Caco-2 (cell line): ENCODE data around the gene PSMD13. TPM values are rescaled to one million over a fixed set of nuclear protein-coding genes. Genes with fewer than 3 reads are reported as not detected.

Experiments
- BruUV-seq: library from RNA; stranded (reverse); fragments of 400-500 nt; replicated peaks from 2 replicates; lab custom pipeline; 2021; lab: Mats Ljungman, UMichigan
- CTCF ChIA-PET: fragments of 300-600 bp; sonication (Branson Sonifier 250); formaldehyde crosslinking; loops from one replicate; lab custom pipeline; 2022; ENCODE audit warnings: antibody characterized with exemption; lab: Charles Lee
- POLR2A ChIA-PET: fragments of 300-600 bp; sonication (Branson Sonifier 250); formaldehyde crosslinking; loops from one replicate; lab custom pipeline; 2022; ENCODE audit warnings: antibody characterized with exemption; lab: Charles Lee
- DNase-seq, 2 experiments: peaks; one replicate each; pipeline versions ENCODE4 v3.0.0 to v3.0.0-alpha.2; 2020 to 2022
- H3K27me3 ChIP-seq: replicated peaks from 2 replicates; pipeline ENCODE4 v1.6.0; 2011; ENCODE audit warnings: low read length; ENCODE audit not compliant: control insufficient read depth, insufficient read depth
- H3K36me3 ChIP-seq: 2 replicates; pipeline ENCODE4 v1.5.1; 2011; ENCODE audit warnings: low read length; ENCODE audit not compliant: control insufficient read depth, insufficient read depth
- H3K4me1 ChIP-seq: fragments of 250-450 bp; sonication (Bioruptor Pico); 2 replicates; pipeline ENCODE4 v1.5.1; 2020; ENCODE audit warnings: mild to moderate bottlenecking
- H3K4me3 ChIP-seq: 2 replicates; pipeline ENCODE4 v1.5.1; 2011; ENCODE audit warnings: low read depth, mild to moderate bottlenecking, control low read depth, low read length
- H3K9me3 ChIP-seq: fragments of 250-450 bp; sonication (Bioruptor Pico); 2 replicates; pipeline ENCODE4 v1.5.1; 2020; ENCODE audit warnings: mild to moderate bottlenecking, moderate library complexity
- H3K27ac Mint-ChIP-seq: one replicate; pipeline ENCODE4 v1.8.0; 2022; ENCODE audit warnings: mixed read lengths; ENCODE audit not compliant: unreplicated experiment
- H3K27me3 Mint-ChIP-seq: one replicate; pipeline ENCODE4 v1.8.0; 2022; ENCODE audit warnings: mixed read lengths; ENCODE audit not compliant: insufficient read depth, unreplicated experiment
- H3K36me3 Mint-ChIP-seq: one replicate; pipeline ENCODE4 v1.8.0; 2022; ENCODE audit warnings: mild to moderate bottlenecking, mixed read lengths; ENCODE audit not compliant: insufficient read depth, unreplicated experiment
- H3K4me1 Mint-ChIP-seq: one replicate; pipeline ENCODE4 v1.8.0; 2022; ENCODE audit warnings: low read depth, mixed read lengths; ENCODE audit not compliant: unreplicated experiment
- H3K4me3 Mint-ChIP-seq: one replicate; pipeline ENCODE4 v1.8.0; 2022; ENCODE audit warnings: mild to moderate bottlenecking, moderate library complexity, mixed read lengths; ENCODE audit not compliant: unreplicated experiment
- H3K9me3 Mint-ChIP-seq: one replicate; pipeline ENCODE4 v1.8.0; 2022; ENCODE audit warnings: mixed read lengths; ENCODE audit not compliant: unreplicated experiment
- CTCF ChIP-seq, 2 experiments: fragments of 200-600 bp in 1 of 2; IDR thresholded peaks; 1 replicate in 1 of 2; 2 replicates in 1 of 2; pipeline versions ENCODE4 v1.5.1 to v1.8.0; 2011 to 2022; ENCODE audit warnings: antibody characterized with exemption in 1 of 2, control low read depth in 1 of 2, inconsistent platforms in 1 of 2, low read depth in 1 of 2, low read length in 1 of 2, mild to moderate bottlenecking in 1 of 2, moderate library complexity in 1 of 2; ENCODE audit not compliant: insufficient read depth in 1 of 2, severe bottlenecking in 1 of 2, unreplicated experiment in 1 of 2
- intact Hi-C: fragments of 100-400 bp; cut with micrococcal nuclease; formaldehyde crosslinking; loops from one replicate; pipeline ENCODE4 v1.10.0; 2022; ENCODE audit not compliant: unreplicated experiment
- total RNA-seq: library from RNA; stranded (reverse); gene quantifications from 2 replicates; pipeline ENCODE4 v1.2.3, GENCODE V29; 2022

Gene PSMD13
- total RNA-seq, 1 experiment from 2014 or later = 172 TPM

DNA sequence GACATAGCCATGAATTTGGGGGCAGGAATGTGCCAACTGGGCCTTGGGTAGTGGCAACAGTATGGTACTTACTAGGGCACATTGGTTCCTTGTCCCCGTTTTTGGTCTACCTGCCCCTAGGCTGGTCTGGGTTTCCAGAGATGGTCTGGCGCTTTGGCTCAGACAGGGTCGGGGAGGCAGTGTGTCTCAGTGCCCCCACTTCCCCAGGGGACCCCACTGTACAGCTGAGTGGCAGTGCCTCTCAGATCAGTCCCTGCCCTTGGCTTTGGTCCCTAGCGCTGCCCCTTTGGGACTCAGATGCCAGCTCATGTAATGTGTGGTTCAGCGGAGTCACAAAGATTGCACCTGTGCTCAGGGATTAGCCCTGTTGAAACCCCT is 26.0 kb upstream of the PSMD13 start:
- Mint-ChIP-seq H3K27ac (peak overlapping the region; percentile 99), H3K4me1 (peaks cover 13% of the 10 kb centered on the region), H3K4me3 (peak overlapping the region; percentile 92), H3K36me3 (peaks cover 82% of the 10 kb centered on the region), H3K27me3 (no peaks in the 10 kb centered on the region), H3K9me3 (no peaks in the 10 kb centered on the region)
- Histone ChIP-seq H3K36me3 (peaks cover 11% of the 10 kb centered on the region), H3K4me3 (no peak overlapping the region), H3K9me3 (no peaks in the 10 kb centered on the region), H3K4me1 (peaks cover 24% of the 10 kb centered on the region), H3K27me3 (no peaks in the 10 kb centered on the region)
- BruUV-seq = no TSS peak
- TF ChIP-seq CTCF (IDR thresholded peaks at IDR 0.05; ENCODE audit: insufficient read depth in 1 of 2, low read depth in 1 of 2, low read length in 1 of 2, severe bottlenecking in 1 of 2, unreplicated experiment in 1 of 2) = no peak
- CTCF ChIA-PET = no interaction called here
- DNase-seq = no peak
- POLR2A ChIA-PET = no interaction called here
- intact Hi-C loops = no loop called here

- TF ChIP-seq CTCF (IDR thresholded peaks at IDR 0.05; ENCODE audit: insufficient read depth in 1 of 2, low read depth in 1 of 2, low read length in 1 of 2, severe bottlenecking in 1 of 2, unreplicated experiment in 1 of 2) = no peak
- no peak overlapping the region for H3K4me3 Mint-ChIP-seq
- Histone ChIP-seq H3K4me3 (no peak overlapping the region), H3K36me3 (peaks cover 11% of the 10 kb centered on the region), H3K27me3 (no peaks in the 10 kb centered on the region), H3K9me3 (no peaks in the 10 kb centered on the region), H3K4me1 (peaks cover 25% of the 10 kb centered on the region)
- no peak overlapping the region for H3K27ac Mint-ChIP-seq
- no peaks in the 10 kb centered on the region for H3K27me3 Mint-ChIP-seq
- no peak for DNase-seq
- H3K9me3 Mint-ChIP-seq = no peaks in the 10 kb centered on the region
- ChIA-PET CTCF (no interaction called here), POLR2A (no interaction called here)
- peaks cover 13% of the 10 kb centered on the region for H3K4me1 Mint-ChIP-seq
- BruUV-seq = no TSS peak
- intact Hi-C loops = no loop called here
- H3K36me3 Mint-ChIP-seq = peaks cover 82% of the 10 kb centered on the region
These were observed 25.5 kb upstream of the PSMD13 start for GRCh38 chr11:211295-211694.

- H3K36me3 Mint-ChIP-seq = peaks cover 86% of the 10 kb centered on the region
- intact Hi-C loops = no loop called here
- no peaks in the 10 kb centered on the region for H3K27me3 Mint-ChIP-seq
- no peak for DNase-seq
- ChIA-PET CTCF (no interaction called here), POLR2A (no interaction called here)
- Histone ChIP-seq H3K36me3 (peaks cover 11% of the 10 kb centered on the region), H3K9me3 (no peaks in the 10 kb centered on the region), H3K4me1 (peaks cover 28% of the 10 kb centered on the region), H3K27me3 (no peaks in the 10 kb centered on the region), H3K4me3 (no peak overlapping the region)
- BruUV-seq = no TSS peak
- peaks cover 13% of the 10 kb centered on the region for H3K4me1 Mint-ChIP-seq
- no peak overlapping the region for H3K27ac Mint-ChIP-seq
- TF ChIP-seq CTCF (IDR thresholded peaks at IDR 0.05; ENCODE audit: insufficient read depth in 1 of 2, low read depth in 1 of 2, low read length in 1 of 2, severe bottlenecking in 1 of 2, unreplicated experiment in 1 of 2) = no peak
- no peaks in the 10 kb centered on the region for H3K9me3 Mint-ChIP-seq
- H3K4me3 Mint-ChIP-seq = no peak overlapping the region
These were observed 25.0 kb upstream of the PSMD13 start for GRCh38 chr11:211741-212140.
